ENCODE results near the gene CAPRIN2.

The CAPRIN2 gene

GRCh38 chr12:30792085-30792484 is 37.3 kb upstream of the CAPRIN2 start:
- Histone ChIP-seq H3K4me2 (no peak overlapping the region), H3K27me3 (peaks cover 25% of the 10 kb centered on the region), H3K9me3 (peaks cover 15% of the 10 kb centered on the region), H3K4me3 (no peak overlapping the region), H4K20me1 (peaks cover 42% of the 10 kb centered on the region), H3K36me3 (no peaks in the 10 kb centered on the region), H3K9ac (no peak overlapping the region), H3K27ac (no peak overlapping the region), H3K4me1 (peaks cover 10% of the 10 kb centered on the region; the same call in 1 of the 2 replicates)
- no peak for TF ChIP-seq Cebpa-rat (IDR thresholded peaks at IDR 0.05)

- Histone ChIP-seq H3K27ac (no peak overlapping the region), H3K9me3 (peaks cover 20% of the 10 kb centered on the region), H3K4me1 (no peaks in the 10 kb centered on the region), H3K36me3 (no peaks in the 10 kb centered on the region), H3K4me2 (no peak overlapping the region), H4K20me1 (0 out of 2 replicates have a peak, but pooled peaks cover 11% of the 10 kb centered on the region), H3K27me3 (no peaks in the 10 kb centered on the region), H3K9ac (no peak overlapping the region), H3K4me3 (no peak overlapping the region)
- no peak for TF ChIP-seq Cebpa-rat (IDR thresholded peaks at IDR 0.05)
Measured at GRCh38 chr12:30788754-30789153, 34.0 kb upstream of the CAPRIN2 start.

- no peak for TF ChIP-seq Cebpa-rat (IDR thresholded peaks at IDR 0.05)
- Histone ChIP-seq H3K9me3 (peaks cover 20% of the 10 kb centered on the region), H3K36me3 (no peaks in the 10 kb centered on the region), H4K20me1 (no peaks in the 10 kb centered on the region), H3K9ac (no peak overlapping the region), H3K27me3 (no peaks in the 10 kb centered on the region), H3K4me3 (no peak overlapping the region), H3K4me2 (no peak overlapping the region), H3K27ac (no peak overlapping the region), H3K4me1 (no peaks in the 10 kb centered on the region)
Measured at GRCh38 chr12:30785630-30786029, 30.9 kb upstream of the CAPRIN2 start.

GRCh38 chr12:30784508-30784907 is 29.8 kb upstream of the CAPRIN2 start:
- no peak overlapping the region for H3K9ac ChIP-seq
- no peak for TF ChIP-seq Cebpa-rat (IDR thresholded peaks at IDR 0.05)
- no peak overlapping the region for H3K4me3 ChIP-seq
- no peak overlapping the region for H3K27ac ChIP-seq
- H3K9me3 ChIP-seq: peaks cover 20% of the 10 kb centered on the region
- H3K36me3 ChIP-seq: no peaks in the 10 kb centered on the region
- H3K4me2 ChIP-seq: no peak overlapping the region
- no peaks in the 10 kb centered on the region for H3K4me1 ChIP-seq
- H4K20me1 ChIP-seq: no peaks in the 10 kb centered on the region
- H3K27me3 ChIP-seq: no peaks in the 10 kb centered on the region

- no peak overlapping the region for H3K4me3 ChIP-seq
Measured at GRCh38 chr12:30783946-30784345, 29.2 kb upstream of the CAPRIN2 start.

GRCh38 chr12:30782316-30783173 is 27.8 kb upstream of the CAPRIN2 start:
- H3K9ac ChIP-seq: no peak overlapping the region
- H3K27ac ChIP-seq: no peak overlapping the region
- no peaks in the 10 kb centered on the region for H3K36me3 ChIP-seq
- no peak for TF ChIP-seq Cebpa-rat (IDR thresholded peaks at IDR 0.05)
- no peaks in the 10 kb centered on the region for H4K20me1 ChIP-seq
- H3K27me3 ChIP-seq: no peaks in the 10 kb centered on the region
- H3K4me1 ChIP-seq: no peaks in the 10 kb centered on the region
- H3K4me2 ChIP-seq: no peak overlapping the region
- H3K9me3 ChIP-seq: peaks cover 20% of the 10 kb centered on the region
- H3K4me3 ChIP-seq: no peak overlapping the region

More at GRCh38 chr12:30783946-30784345, 29.2 kb upstream of the CAPRIN2 start:
- Histone ChIP-seq H4K20me1 (no peaks in the 10 kb centered on the region), H3K27me3 (no peaks in the 10 kb centered on the region), H3K4me1 (no peaks in the 10 kb centered on the region), H3K36me3 (no peaks in the 10 kb centered on the region), H3K9me3 (peaks cover 20% of the 10 kb centered on the region), H3K27ac (no peak overlapping the region), H3K4me2 (no peak overlapping the region), H3K9ac (no peak overlapping the region)
- TF ChIP-seq Cebpa-rat (IDR thresholded peaks at IDR 0.05): no peak

- no peaks in the 10 kb centered on the region for H3K36me3 ChIP-seq
- no peak overlapping the region for H3K4me2 ChIP-seq
- H3K9me3 ChIP-seq: peaks cover 30% of the 10 kb centered on the region
- no peak overlapping the region for H3K9ac ChIP-seq
- no peaks in the 10 kb centered on the region for H3K4me1 ChIP-seq
- H3K4me3 ChIP-seq: no peak overlapping the region
- no peak overlapping the region for H3K27ac ChIP-seq
- no peak for TF ChIP-seq Cebpa-rat (IDR thresholded peaks at IDR 0.05)
- no peaks in the 10 kb centered on the region for H4K20me1 ChIP-seq
- no peaks in the 10 kb centered on the region for H3K27me3 ChIP-seq
Measured at GRCh38 chr12:30779578-30779977, 24.8 kb upstream of the CAPRIN2 start.

DNA sequence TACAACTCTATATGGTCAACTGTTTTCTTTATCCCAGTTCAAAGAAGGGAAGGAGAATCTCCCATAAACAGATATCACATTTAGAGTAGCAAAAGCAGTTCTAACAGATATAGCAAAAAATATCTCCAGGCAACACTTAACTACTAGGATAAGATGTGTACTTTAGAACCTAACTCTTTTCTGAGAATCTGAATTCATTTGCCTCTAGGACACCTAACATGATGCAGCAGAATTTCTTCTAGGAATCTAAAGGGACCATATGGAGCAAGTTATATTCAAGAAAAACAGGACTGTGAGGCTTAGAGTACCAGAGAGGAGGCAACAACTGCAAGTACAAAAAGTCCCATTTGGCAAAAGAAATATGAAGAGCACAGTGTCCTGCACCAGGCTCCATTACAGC is 24.4 kb upstream of the CAPRIN2 start:
- H3K4me1 ChIP-seq: no peaks in the 10 kb centered on the region
- H3K9me3 ChIP-seq: peaks cover 30% of the 10 kb centered on the region
- no peaks in the 10 kb centered on the region for H4K20me1 ChIP-seq

GRCh38 chr12:30774599-30774998 is 19.8 kb upstream of the CAPRIN2 start:
- Histone ChIP-seq H3K36me3 (no peaks in the 10 kb centered on the region), H3K4me2 (no peak overlapping the region), H3K27me3 (no peaks in the 10 kb centered on the region), H3K27ac (no peak overlapping the region), H3K4me1 (no peaks in the 10 kb centered on the region), H3K9ac (no peak overlapping the region), H3K4me3 (no peak overlapping the region), H3K9me3 (peaks cover 36% of the 10 kb centered on the region), H4K20me1 (no peaks in the 10 kb centered on the region)
- TF ChIP-seq Cebpa-rat (IDR thresholded peaks at IDR 0.05): no peak

More for the DNA sequence above, 24.4 kb upstream of the CAPRIN2 start:
- H3K27me3 ChIP-seq: no peaks in the 10 kb centered on the region
- no peak overlapping the region for H3K4me3 ChIP-seq
- no peak overlapping the region for H3K4me2 ChIP-seq
- no peaks in the 10 kb centered on the region for H3K36me3 ChIP-seq
- H3K9ac ChIP-seq: no peak overlapping the region
- no peak for TF ChIP-seq Cebpa-rat (IDR thresholded peaks at IDR 0.05)
- H3K27ac ChIP-seq: no peak overlapping the region

DNA sequence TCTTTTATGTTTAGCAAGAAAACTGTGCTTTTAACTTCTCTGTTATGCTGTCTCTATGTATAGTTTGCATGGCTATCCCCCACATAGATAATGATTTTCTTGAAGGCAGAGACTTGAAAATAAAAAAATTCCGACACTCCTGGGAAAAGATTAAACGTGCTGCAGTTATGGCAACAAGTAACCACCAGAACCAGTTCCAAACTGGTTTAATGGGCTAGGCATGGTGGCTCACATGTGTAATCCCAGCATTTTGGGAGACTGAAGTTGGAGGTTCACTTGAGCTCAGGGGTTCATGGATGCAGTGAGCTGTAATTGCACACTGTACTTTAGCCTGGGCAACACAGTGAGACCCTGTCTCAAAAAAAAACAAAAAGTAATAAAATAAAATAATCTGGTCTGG is 15.1 kb upstream of the CAPRIN2 start:
- Histone ChIP-seq H3K4me3 (no peak overlapping the region), H3K36me3 (no peaks in the 10 kb centered on the region), H3K27ac (no peak overlapping the region), H3K9ac (no peak overlapping the region), H4K20me1 (no peaks in the 10 kb centered on the region), H3K4me2 (no peak overlapping the region), H3K9me3 (peaks cover 12% of the 10 kb centered on the region), H3K27me3 (no peaks in the 10 kb centered on the region), H3K4me1 (no peaks in the 10 kb centered on the region)
- no peak for TF ChIP-seq Cebpa-rat (IDR thresholded peaks at IDR 0.05)
